Measurements from ENCODE around the gene PTP4A1.

PTP4A1 gene

DNA sequence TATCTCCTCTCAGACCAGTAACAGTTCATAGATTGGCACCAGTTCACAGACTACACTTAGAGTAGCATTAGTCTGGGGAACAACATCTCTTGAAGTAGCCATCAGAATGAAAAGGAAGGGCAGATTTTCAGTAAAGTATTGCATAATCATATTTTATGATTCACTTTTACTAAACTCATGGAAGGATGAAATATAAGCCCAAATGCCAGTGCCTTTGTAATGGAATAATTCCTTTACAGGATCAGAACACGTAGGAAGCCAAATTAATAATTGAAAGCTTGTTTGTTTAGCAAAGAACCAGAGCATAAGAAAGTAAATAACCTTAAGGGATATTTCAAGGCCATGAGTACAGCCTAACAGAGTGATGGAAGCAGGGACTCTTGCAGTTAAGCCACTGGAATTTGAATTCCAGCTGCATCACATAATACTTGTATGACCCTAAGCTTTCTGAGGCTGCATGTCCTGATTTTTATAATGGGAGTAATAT, 11.4 kb upstream of the PTP4A1 start:
- no peak for TF ChIP-seq TAF1 (IDR thresholded peaks at IDR 0.05; ENCODE audit: borderline replicate concordance, insufficient read depth, low read length)
- no peak for TF ChIP-seq POLR2AphosphoS5 (IDR thresholded peaks at IDR 0.05; ENCODE audit: low read depth, low read length)
- TF ChIP-seq FOXP2 (optimal IDR thresholded peaks at IDR 0.05; ENCODE audit: borderline replicate concordance, extremely low read depth, extremely low read length, insufficient read depth): no peak
- no peak for TF ChIP-seq SIN3A (IDR thresholded peaks at IDR 0.05; ENCODE audit: borderline replicate concordance, insufficient read depth, low read length)
- TF ChIP-seq, protein P1, sequence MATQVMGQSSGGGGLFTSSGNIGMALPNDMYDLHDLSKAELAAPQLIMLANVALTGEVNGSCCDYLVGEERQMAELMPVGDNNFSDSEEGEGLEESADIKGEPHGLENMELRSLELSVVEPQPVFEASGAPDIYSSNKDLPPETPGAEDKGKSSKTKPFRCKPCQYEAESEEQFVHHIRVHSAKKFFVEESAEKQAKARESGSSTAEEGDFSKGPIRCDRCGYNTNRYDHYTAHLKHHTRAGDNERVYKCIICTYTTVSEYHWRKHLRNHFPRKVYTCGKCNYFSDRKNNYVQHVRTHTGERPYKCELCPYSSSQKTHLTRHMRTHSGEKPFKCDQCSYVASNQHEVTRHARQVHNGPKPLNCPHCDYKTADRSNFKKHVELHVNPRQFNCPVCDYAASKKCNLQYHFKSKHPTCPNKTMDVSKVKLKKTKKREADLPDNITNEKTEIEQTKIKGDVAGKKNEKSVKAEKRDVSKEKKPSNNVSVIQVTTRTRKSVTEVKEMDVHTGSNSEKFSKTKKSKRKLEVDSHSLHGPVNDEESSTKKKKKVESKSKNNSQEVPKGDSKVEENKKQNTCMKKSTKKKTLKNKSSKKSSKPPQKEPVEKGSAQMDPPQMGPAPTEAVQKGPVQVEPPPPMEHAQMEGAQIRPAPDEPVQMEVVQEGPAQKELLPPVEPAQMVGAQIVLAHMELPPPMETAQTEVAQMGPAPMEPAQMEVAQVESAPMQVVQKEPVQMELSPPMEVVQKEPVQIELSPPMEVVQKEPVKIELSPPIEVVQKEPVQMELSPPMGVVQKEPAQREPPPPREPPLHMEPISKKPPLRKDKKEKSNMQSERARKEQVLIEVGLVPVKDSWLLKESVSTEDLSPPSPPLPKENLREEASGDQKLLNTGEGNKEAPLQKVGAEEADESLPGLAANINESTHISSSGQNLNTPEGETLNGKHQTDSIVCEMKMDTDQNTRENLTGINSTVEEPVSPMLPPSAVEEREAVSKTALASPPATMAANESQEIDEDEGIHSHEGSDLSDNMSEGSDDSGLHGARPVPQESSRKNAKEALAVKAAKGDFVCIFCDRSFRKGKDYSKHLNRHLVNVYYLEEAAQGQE (IDR thresholded peaks at IDR 0.05; ENCODE audit: insufficient read depth in 1 of 2, low read depth in 2 of 2, low read length in 2 of 2): no peak

DNA sequence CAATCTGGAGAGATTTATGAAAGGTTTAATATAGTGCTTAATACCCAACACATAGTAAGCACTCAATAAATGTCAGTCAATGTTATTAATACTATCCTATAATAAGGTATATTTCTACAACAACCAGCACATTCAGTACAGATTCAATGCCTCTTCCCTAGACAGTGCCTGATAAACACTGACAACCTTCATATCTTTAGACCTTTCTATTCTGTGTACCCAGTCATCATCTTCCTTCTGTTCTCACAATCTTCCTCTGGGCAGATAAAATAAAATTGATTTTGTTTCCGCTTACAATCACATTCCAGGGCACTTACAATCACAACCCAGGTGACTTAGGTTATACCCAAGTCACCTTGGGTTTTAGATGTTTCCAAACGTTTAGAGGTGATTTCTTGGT, 11.0 kb upstream of the PTP4A1 start:
- TF ChIP-seq FOXP2 (optimal IDR thresholded peaks at IDR 0.05; ENCODE audit: borderline replicate concordance, extremely low read depth, extremely low read length, insufficient read depth) (no peak), SIN3A (IDR thresholded peaks at IDR 0.05; ENCODE audit: borderline replicate concordance, insufficient read depth, low read length) (no peak), TAF1 (IDR thresholded peaks at IDR 0.05; ENCODE audit: borderline replicate concordance, insufficient read depth, low read length) (no peak), POLR2AphosphoS5 (IDR thresholded peaks at IDR 0.05; ENCODE audit: low read depth, low read length) (no peak)
- TF ChIP-seq, protein P1 (IDR thresholded peaks at IDR 0.05; ENCODE audit: insufficient read depth in 1 of 2, low read depth in 2 of 2, low read length in 2 of 2): no peak

- TF ChIP-seq, protein P1 (IDR thresholded peaks at IDR 0.05; ENCODE audit: insufficient read depth in 1 of 2, low read depth in 2 of 2, low read length in 2 of 2): no peak
- TF ChIP-seq TAF1 (IDR thresholded peaks at IDR 0.05; ENCODE audit: borderline replicate concordance, insufficient read depth, low read length) (no peak), SIN3A (IDR thresholded peaks at IDR 0.05; ENCODE audit: borderline replicate concordance, insufficient read depth, low read length) (no peak), FOXP2 (optimal IDR thresholded peaks at IDR 0.05; ENCODE audit: borderline replicate concordance, extremely low read depth, extremely low read length, insufficient read depth) (no peak), POLR2AphosphoS5 (IDR thresholded peaks at IDR 0.05; ENCODE audit: low read depth, low read length) (no peak)
Observed at GRCh38 chr6:63563235-63563634, 9.0 kb upstream of the PTP4A1 start.

DNA sequence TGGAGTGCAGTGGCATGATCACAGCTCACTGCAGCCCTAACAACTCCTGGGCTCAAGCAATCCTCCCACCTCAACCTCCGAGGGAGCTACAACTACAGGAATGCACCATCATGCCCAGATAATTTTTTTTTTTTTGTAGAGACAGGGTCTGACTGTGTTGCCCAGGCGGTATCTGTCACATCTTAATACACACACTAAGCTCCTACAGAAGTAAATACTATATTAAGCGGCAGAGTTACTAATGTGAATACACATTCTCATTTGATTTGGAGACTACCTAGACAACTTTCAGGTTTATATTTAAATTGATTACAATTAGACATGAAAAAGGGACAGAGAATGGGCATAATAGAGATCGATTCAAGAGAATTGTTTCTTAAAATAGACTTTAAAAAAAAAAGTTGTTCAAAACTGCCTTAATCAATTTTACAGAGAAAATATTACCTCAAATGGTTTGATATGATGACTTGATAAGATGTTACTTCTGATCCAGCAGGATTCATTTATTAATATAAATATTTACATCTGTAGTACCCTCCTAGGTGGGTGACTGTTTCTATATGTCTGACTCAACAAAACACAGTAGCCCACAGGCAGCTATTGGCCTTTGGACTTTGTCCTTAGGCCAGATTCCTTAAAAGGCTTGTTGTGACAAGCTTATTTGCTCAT, 7.1 kb upstream of the PTP4A1 start:
- TF ChIP-seq SIN3A (IDR thresholded peaks at IDR 0.05; ENCODE audit: borderline replicate concordance, insufficient read depth, low read length): no peak

- TF ChIP-seq, protein P1 (IDR thresholded peaks at IDR 0.05; ENCODE audit: insufficient read depth in 1 of 2, low read depth in 2 of 2, low read length in 2 of 2): no peak
- TF ChIP-seq FOXP2 (optimal IDR thresholded peaks at IDR 0.05; ENCODE audit: borderline replicate concordance, extremely low read depth, extremely low read length, insufficient read depth): no peak
- TF ChIP-seq TAF1 (IDR thresholded peaks at IDR 0.05; ENCODE audit: borderline replicate concordance, insufficient read depth, low read length): no peak
- no peak for TF ChIP-seq SIN3A (IDR thresholded peaks at IDR 0.05; ENCODE audit: borderline replicate concordance, insufficient read depth, low read length)
- no peak for TF ChIP-seq POLR2AphosphoS5 (IDR thresholded peaks at IDR 0.05; ENCODE audit: low read depth, low read length)
Observed at GRCh38 chr6:63565727-63566596, 6.3 kb upstream of the PTP4A1 start.
